HepG2 (cell line): Measurements from ENCODE around the gene SPAG5. TPM values are rescaled to one million over a fixed set of nuclear protein-coding genes. Genes with fewer than 3 reads are reported as not detected.
A peak's percentile ranks its signal among the peaks of the same experiment; 100 is the strongest.

Experiments used
- ETV6 ChIP-seq: sonication (generic); formaldehyde crosslinking; conservative IDR thresholded peaks from 2 replicates; pipeline ENCODE4 v1.4.0; 2020; ENCODE audit warnings: missing genetic modification reagents
- FOXK1 ChIP-seq: sonication (generic); formaldehyde crosslinking; IDR thresholded peaks from 2 replicates; pipeline ENCODE4 v1.4.0; 2020; ENCODE audit warnings: low read depth, missing genetic modification reagents, borderline replicate concordance
- GPN1 ChIP-seq: sonication (generic); formaldehyde crosslinking; IDR thresholded peaks from 2 replicates; pipeline ENCODE4 v1.5.1; 2020; ENCODE audit warnings: missing genetic modification reagents, borderline replicate concordance
- NFIB ChIP-seq: sonication (generic); formaldehyde crosslinking; IDR thresholded peaks from 2 replicates; pipeline ENCODE4 v1.9.0; 2021; ENCODE audit warnings: missing genetic modification reagents, mild to moderate bottlenecking, borderline replicate concordance
- SIN3A ChIP-seq: IDR thresholded peaks from 2 replicates; pipeline ENCODE4 v1.6.1; 2011; ENCODE audit warnings: low read depth, mild to moderate bottlenecking, control low read depth, low read length, borderline replicate concordance
- SP5 ChIP-seq: IDR thresholded peaks from 2 replicates; pipeline ENCODE4 v1.6.1; 2016; ENCODE audit warnings: low read depth, borderline replicate concordance
- ZNF234 ChIP-seq: sonication (generic); formaldehyde crosslinking; conservative IDR thresholded peaks from 2 replicates; pipeline ENCODE4 v1.5.1; 2020; ENCODE audit warnings: mild to moderate bottlenecking, missing genetic modification reagents
- polyA plus RNA-seq, 8 experiments: library from polyadenylated mRNA; depleted of rRNA in 3 of 8; stranded (reverse) in 7 of 8; unstranded in 1 of 8; fragments of >200 nt; fragmentation: Illumina TruSeq in 4 of 8; extraction: Trizol in 4 of 8; gene quantifications; 2 replicates each; pipeline versions ENCODE4 v1.2.1 to v1.2.3, GENCODE V29; 2011 to 2016; ENCODE audit warnings: low read depth in 4 of 8, missing spikeins in 1 of 8, mixed read lengths in 1 of 8; ENCODE audit not compliant: insufficient read depth in 1 of 8
- total RNA-seq, 5 experiments: library from RNA; depleted of rRNA; stranded (reverse); fragments of >200 nt; fragmentation: Illumina TruSeq; extraction: Trizol; gene quantifications; 2 replicates each; pipeline ENCODE4 v1.2.3, GENCODE V29; 2016; ENCODE audit warnings: low read depth in 1 of 5
- TF ChIP-seq, protein P1 (sequence below): sonication (generic); formaldehyde crosslinking; IDR thresholded peaks from 2 replicates; pipeline ENCODE4 v1.5.0; 2020; ENCODE audit warnings: missing genetic modification reagents
- TF ChIP-seq, protein P2 (sequence below): sonication (generic); formaldehyde crosslinking; IDR thresholded peaks from 2 replicates; pipeline ENCODE4 v1.5.0; 2020; ENCODE audit warnings: mild to moderate bottlenecking, missing genetic modification reagents
- TF ChIP-seq, protein P3 (sequence below): sonication (generic); formaldehyde crosslinking; IDR thresholded peaks from 2 replicates; pipeline ENCODE4 v1.4.0; 2020; ENCODE audit warnings: missing genetic modification reagents
- TF ChIP-seq, protein P4 (sequence below): sonication (generic); formaldehyde crosslinking; IDR thresholded peaks from 2 replicates; pipeline ENCODE4 v1.5.0; 2020; ENCODE audit warnings: missing genetic modification reagents
- TF ChIP-seq, protein P5 (sequence below): sonication (generic); formaldehyde crosslinking; IDR thresholded peaks from 2 replicates; pipeline ENCODE4 v1.5.1; 2020; ENCODE audit warnings: missing genetic modification reagents, mild to moderate bottlenecking, borderline replicate concordance
- TF ChIP-seq, protein P6 (sequence below): sonication (generic); formaldehyde crosslinking; IDR thresholded peaks from 2 replicates; pipeline ENCODE4 v1.5.0; 2020; ENCODE audit warnings: mild to moderate bottlenecking, missing genetic modification reagents
- TF ChIP-seq, protein P7 (sequence below): sonication (generic); formaldehyde crosslinking; IDR thresholded peaks from 2 replicates; pipeline ENCODE4 v1.8.1; 2023; ENCODE audit warnings: mild to moderate bottlenecking, moderate library complexity, missing genetic modification reagents
- TF ChIP-seq, protein P8 (sequence below): sonication (generic); formaldehyde crosslinking; IDR thresholded peaks from 2 replicates; pipeline ENCODE4 v1.5.1; 2020; ENCODE audit warnings: mild to moderate bottlenecking, missing genetic modification reagents, moderate library complexity
- TF ChIP-seq, protein P9 (sequence below): IDR thresholded peaks from 2 replicates; pipeline ENCODE4 v1.6.1; 2012; ENCODE audit warnings: inconsistent platforms

SPAG5 gene
- total and polyA plus RNA-seq, 2 of the 13 experiments (the other 11 are each of a cell fraction or from before 2014, with no cell fraction given), result 41.4 to 98.0 TPM

DNA sequence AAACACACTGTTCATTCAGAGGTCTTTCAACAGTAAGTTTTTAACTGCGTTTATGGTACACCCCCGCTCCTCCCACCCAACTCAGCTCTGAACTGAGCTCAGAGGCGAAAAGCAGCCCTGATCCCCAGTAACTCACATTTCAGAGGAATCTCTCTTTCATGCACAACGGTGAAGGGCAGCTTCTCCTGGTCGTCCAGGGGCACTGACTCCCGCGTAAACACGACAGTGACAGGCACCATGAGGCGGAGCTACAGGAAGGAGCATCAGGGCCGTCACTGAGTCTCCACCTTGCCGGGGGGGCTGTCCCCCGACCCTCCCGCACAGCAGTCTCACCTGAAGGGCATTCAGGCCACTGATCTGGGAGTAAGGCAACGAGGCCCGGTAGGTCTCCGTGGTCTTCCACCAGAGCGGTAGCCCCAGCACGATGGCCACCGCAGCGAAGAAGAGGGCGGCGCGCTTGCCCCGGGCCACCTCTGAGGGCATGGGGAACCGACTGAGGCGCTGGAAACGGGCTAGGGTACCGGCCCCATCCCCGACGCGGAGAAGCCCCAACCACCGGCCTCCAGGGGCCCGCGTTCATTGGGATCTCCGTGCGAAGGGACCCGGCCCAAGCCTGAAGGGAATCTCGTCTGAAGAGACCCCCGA, 28.0 kb downstream of the SPAG5 start (continued):
- TF ChIP-seq, protein P1, sequence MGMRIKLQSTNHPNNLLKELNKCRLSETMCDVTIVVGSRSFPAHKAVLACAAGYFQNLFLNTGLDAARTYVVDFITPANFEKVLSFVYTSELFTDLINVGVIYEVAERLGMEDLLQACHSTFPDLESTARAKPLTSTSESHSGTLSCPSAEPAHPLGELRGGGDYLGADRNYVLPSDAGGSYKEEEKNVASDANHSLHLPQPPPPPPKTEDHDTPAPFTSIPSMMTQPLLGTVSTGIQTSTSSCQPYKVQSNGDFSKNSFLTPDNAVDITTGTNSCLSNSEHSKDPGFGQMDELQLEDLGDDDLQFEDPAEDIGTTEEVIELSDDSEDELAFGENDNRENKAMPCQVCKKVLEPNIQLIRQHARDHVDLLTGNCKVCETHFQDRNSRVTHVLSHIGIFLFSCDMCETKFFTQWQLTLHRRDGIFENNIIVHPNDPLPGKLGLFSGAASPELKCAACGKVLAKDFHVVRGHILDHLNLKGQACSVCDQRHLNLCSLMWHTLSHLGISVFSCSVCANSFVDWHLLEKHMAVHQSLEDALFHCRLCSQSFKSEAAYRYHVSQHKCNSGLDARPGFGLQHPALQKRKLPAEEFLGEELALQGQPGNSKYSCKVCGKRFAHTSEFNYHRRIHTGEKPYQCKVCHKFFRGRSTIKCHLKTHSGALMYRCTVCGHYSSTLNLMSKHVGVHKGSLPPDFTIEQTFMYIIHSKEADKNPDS (CRISPR knock-in tag), result peak; percentile 42; the same call in 1 of the 2 replicates
- TF ChIP-seq SIN3A (0 out of 2 replicates have a peak, but pooled peaks have one; percentile 2), GPN1 (CRISPR knock-in tag) (no peak), NFIB (CRISPR knock-in tag) (no peak), FOXK1 (CRISPR knock-in tag) (0 out of 2 replicates have a peak, but pooled peaks have one; percentile 18), ZNF234 (CRISPR knock-in tag) (no peak), ETV6 (no peak), SP5 (CRISPR knock-in tag) (peak; percentile 40; the same call in 1 of the 2 replicates)
- TF ChIP-seq, protein P2, sequence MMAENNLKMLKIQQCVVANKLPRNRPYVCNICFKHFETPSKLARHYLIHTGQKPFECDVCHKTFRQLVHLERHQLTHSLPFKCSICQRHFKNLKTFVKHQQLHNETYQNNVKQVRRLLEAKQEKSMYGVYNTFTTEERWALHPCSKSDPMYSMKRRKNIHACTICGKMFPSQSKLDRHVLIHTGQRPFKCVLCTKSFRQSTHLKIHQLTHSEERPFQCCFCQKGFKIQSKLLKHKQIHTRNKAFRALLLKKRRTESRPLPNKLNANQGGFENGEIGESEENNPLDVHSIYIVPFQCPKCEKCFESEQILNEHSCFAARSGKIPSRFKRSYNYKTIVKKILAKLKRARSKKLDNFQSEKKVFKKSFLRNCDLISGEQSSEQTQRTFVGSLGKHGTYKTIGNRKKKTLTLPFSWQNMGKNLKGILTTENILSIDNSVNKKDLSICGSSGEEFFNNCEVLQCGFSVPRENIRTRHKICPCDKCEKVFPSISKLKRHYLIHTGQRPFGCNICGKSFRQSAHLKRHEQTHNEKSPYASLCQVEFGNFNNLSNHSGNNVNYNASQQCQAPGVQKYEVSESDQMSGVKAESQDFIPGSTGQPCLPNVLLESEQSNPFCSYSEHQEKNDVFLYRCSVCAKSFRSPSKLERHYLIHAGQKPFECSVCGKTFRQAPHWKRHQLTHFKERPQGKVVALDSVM (CRISPR knock-in tag), result no peak
- TF ChIP-seq, protein P3, sequence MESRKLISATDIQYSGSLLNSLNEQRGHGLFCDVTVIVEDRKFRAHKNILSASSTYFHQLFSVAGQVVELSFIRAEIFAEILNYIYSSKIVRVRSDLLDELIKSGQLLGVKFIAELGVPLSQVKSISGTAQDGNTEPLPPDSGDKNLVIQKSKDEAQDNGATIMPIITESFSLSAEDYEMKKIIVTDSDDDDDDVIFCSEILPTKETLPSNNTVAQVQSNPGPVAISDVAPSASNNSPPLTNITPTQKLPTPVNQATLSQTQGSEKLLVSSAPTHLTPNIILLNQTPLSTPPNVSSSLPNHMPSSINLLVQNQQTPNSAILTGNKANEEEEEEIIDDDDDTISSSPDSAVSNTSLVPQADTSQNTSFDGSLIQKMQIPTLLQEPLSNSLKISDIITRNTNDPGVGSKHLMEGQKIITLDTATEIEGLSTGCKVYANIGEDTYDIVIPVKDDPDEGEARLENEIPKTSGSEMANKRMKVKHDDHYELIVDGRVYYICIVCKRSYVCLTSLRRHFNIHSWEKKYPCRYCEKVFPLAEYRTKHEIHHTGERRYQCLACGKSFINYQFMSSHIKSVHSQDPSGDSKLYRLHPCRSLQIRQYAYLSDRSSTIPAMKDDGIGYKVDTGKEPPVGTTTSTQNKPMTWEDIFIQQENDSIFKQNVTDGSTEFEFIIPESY (CRISPR knock-in tag), result no peak
- TF ChIP-seq, protein P4, sequence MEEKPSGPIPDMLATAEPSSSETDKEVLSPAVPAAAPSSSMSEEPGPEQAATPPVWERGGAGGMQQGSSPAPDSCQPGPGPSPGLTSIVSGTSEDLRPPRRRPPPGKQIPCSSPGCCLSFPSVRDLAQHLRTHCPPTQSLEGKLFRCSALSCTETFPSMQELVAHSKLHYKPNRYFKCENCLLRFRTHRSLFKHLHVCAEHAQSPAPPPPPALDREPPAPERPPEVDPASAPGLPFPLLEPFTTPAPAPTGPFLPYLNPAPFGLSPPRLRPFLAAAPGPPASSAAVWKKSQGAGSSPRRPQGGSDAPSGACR (CRISPR knock-in tag), result 0 out of 2 replicates have a peak, but pooled peaks have one; percentile 56
- TF ChIP-seq, protein P5, sequence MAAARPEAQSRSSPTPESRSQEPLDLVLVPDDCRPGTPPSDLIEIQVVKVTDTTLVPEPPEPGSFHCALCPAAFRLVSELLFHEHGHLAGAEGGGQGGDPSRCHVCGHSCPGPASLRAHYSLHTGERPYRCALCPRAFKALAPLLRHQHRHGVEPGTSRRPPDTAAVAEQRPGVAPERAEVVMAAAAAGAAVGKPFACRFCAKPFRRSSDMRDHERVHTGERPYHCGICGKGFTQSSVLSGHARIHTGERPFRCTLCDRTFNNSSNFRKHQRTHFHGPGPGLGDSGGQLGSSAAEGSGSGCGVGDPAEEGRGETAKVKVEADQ (CRISPR knock-in tag), result no peak
- TF ChIP-seq, protein P6, sequence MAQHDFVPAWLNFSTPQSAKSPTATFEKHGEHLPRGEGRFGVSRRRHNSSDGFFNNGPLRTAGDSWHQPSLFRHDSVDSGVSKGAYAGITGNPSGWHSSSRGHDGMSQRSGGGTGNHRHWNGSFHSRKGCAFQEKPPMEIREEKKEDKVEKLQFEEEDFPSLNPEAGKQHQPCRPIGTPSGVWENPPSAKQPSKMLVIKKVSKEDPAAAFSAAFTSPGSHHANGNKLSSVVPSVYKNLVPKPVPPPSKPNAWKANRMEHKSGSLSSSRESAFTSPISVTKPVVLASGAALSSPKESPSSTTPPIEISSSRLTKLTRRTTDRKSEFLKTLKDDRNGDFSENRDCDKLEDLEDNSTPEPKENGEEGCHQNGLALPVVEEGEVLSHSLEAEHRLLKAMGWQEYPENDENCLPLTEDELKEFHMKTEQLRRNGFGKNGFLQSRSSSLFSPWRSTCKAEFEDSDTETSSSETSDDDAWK (CRISPR knock-in tag), result no peak
- TF ChIP-seq, protein P7, sequence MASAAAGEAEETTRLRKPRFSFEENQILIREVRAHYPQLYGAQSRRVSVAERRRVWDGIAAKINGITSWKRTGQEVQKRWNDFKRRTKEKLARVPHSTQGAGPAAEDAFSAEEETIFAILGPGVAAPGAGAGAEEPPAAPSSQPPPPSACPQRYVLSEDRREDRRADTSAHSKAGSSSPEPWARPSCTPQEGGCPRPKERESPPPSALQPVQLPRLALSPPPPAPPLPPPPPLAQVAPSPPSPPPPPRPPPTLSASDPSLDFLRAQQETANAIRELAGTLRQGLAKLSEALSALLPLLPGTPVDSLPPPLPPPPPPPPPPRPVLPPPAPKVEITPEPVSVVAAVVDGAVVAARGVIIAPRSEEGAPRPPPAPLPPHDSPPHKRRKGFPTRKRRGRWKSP (CRISPR knock-in tag), result no peak
- TF ChIP-seq, protein P8, sequence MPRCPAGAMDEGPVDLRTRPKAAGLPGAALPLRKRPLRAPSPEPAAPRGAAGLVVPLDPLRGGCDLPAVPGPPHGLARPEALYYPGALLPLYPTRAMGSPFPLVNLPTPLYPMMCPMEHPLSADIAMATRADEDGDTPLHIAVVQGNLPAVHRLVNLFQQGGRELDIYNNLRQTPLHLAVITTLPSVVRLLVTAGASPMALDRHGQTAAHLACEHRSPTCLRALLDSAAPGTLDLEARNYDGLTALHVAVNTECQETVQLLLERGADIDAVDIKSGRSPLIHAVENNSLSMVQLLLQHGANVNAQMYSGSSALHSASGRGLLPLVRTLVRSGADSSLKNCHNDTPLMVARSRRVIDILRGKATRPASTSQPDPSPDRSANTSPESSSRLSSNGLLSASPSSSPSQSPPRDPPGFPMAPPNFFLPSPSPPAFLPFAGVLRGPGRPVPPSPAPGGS (CRISPR knock-in tag), result no peak
- TF ChIP-seq, protein P9, sequence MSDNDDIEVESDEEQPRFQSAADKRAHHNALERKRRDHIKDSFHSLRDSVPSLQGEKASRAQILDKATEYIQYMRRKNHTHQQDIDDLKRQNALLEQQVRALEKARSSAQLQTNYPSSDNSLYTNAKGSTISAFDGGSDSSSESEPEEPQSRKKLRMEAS, result peak; percentile 68
